ENCODE measurements around the gene KIAA1755.
"Not testable (repeated sequence)": the region's sequence is repeated elsewhere in the genome, so short reads cannot be mapped to it uniquely, and the experiment has no call there.

Gene KIAA1755

GRCh38 chr20:38255393-38255792 is 5.1 kb downstream of the KIAA1755 start:
- no peaks in the 10 kb centered on the region for H3K79me2 ChIP-seq (ENCODE audit: insufficient read depth, low read length)
- H3K9me3 ChIP-seq (ENCODE audit: insufficient read depth, low read length), result no peaks in the 10 kb centered on the region
- H3F3A ChIP-seq (ENCODE audit: insufficient read depth), result no peaks in the 10 kb centered on the region
- no peak overlapping the region for H3K4me2 ChIP-seq (ENCODE audit: low read depth, low read length, poor library complexity, severe bottlenecking)
- H3K9ac ChIP-seq (ENCODE audit: low read length), result no peak overlapping the region
- no peak overlapping the region for H2AFZ ChIP-seq (ENCODE audit: low read depth, low read length, severe bottlenecking)
- no peaks in the 10 kb centered on the region for H3K36me3 ChIP-seq (ENCODE audit: low read length)
- TF ChIP-seq EZH2phosphoT487 (conservative IDR thresholded peaks at IDR 0.05; ENCODE audit: low read length) (no peak), CTCF (IDR thresholded peaks at IDR 0.05; ENCODE audit: insufficient read depth, low read length, poor library complexity, severe bottlenecking) (no peak)
- no peak overlapping the region for H3K4me3 ChIP-seq (ENCODE audit: insufficient read depth, low read length, poor library complexity, severe bottlenecking)
- no peaks in the 10 kb centered on the region for H3K27me3 ChIP-seq (ENCODE audit: low read length)
- no peaks in the 10 kb centered on the region for H4K20me1 ChIP-seq (ENCODE audit: low read depth, low read length)
- H3K9me2 ChIP-seq (replicated peaks; ENCODE audit: insufficient read depth, low read length), result no peaks in the 10 kb centered on the region
- H3K27ac ChIP-seq (ENCODE audit: low read depth, low read length), result no peak overlapping the region

DNA sequence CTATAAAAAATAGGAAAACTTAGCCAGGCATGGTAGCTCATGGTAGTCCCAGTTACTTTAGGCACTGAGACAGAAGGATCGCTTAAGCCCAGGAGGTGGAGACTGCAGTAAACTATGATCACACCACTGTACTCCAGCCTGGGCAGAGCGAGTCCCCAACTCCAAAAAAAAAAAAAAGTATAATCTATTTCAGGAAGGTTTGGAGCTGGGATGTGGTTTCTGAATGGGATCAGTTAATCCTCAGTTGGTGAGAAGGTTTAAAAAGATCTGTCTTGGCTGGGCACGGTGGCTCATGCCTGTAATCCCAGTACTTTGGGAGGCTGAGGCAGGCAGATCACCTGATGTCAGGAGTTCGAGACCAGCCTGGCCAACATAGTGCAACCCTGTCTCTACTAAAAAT is 5.9 kb downstream of the KIAA1755 start:
- not testable (repeated sequence) for H3K79me2 ChIP-seq (ENCODE audit: insufficient read depth, low read length); H2AFZ ChIP-seq (ENCODE audit: low read depth, low read length, severe bottlenecking); H4K20me1 ChIP-seq (ENCODE audit: low read depth, low read length); H3K4me2 ChIP-seq (ENCODE audit: low read depth, low read length, poor library complexity, severe bottlenecking); H3K27me3 ChIP-seq (ENCODE audit: low read length); H3K27ac ChIP-seq (ENCODE audit: low read depth, low read length); H3K9ac ChIP-seq (ENCODE audit: low read length); H3K36me3 ChIP-seq (ENCODE audit: low read length); H3K9me2 ChIP-seq (replicated peaks; ENCODE audit: insufficient read depth, low read length); H3F3A ChIP-seq (ENCODE audit: insufficient read depth); H3K9me3 ChIP-seq (ENCODE audit: insufficient read depth, low read length); H3K4me3 ChIP-seq (ENCODE audit: insufficient read depth, low read length, poor library complexity, severe bottlenecking)

DNA sequence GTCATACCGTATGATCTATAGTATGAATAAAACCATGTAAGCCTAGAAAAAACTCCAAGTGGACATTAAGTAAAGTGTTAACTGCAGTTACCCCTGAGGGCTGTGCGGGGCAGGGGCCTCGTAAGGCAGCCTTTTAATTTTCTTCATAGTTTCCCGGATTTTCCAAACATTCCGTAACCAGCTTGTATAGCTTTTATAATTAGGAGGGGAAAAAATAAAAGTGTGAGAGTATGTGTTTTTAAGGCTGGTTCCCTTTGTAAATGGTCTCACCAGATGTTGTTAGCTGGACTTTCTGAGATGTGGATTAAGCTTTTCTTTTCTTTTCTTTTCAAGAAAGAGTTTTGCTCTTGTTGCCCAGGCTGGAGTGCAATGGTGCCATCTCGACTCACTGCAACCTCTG is 7.0 kb downstream of the KIAA1755 start:
- TF ChIP-seq EZH2phosphoT487 (conservative IDR thresholded peaks at IDR 0.05; ENCODE audit: low read length), result no peak
- TF ChIP-seq CTCF (IDR thresholded peaks at IDR 0.05; ENCODE audit: insufficient read depth, low read length, poor library complexity, severe bottlenecking), result no peak
- H4K20me1 ChIP-seq (ENCODE audit: low read depth, low read length), result no peaks in the 10 kb centered on the region
- no peak overlapping the region for H3K9ac ChIP-seq (ENCODE audit: low read length)
- no peaks in the 10 kb centered on the region for H3K9me3 ChIP-seq (ENCODE audit: insufficient read depth, low read length)
- no peaks in the 10 kb centered on the region for H3F3A ChIP-seq (ENCODE audit: insufficient read depth)
- no peaks in the 10 kb centered on the region for H3K9me2 ChIP-seq (replicated peaks; ENCODE audit: insufficient read depth, low read length)
- H2AFZ ChIP-seq (ENCODE audit: low read depth, low read length, severe bottlenecking), result no peak overlapping the region
- no peak overlapping the region for H3K27ac ChIP-seq (ENCODE audit: low read depth, low read length)
- no peaks in the 10 kb centered on the region for H3K79me2 ChIP-seq (ENCODE audit: insufficient read depth, low read length)
- no peaks in the 10 kb centered on the region for H3K27me3 ChIP-seq (ENCODE audit: low read length)
- no peak overlapping the region for H3K4me2 ChIP-seq (ENCODE audit: low read depth, low read length, poor library complexity, severe bottlenecking)
- no peaks in the 10 kb centered on the region for H3K36me3 ChIP-seq (ENCODE audit: low read length)
- no peak overlapping the region for H3K4me3 ChIP-seq (ENCODE audit: insufficient read depth, low read length, poor library complexity, severe bottlenecking)

DNA sequence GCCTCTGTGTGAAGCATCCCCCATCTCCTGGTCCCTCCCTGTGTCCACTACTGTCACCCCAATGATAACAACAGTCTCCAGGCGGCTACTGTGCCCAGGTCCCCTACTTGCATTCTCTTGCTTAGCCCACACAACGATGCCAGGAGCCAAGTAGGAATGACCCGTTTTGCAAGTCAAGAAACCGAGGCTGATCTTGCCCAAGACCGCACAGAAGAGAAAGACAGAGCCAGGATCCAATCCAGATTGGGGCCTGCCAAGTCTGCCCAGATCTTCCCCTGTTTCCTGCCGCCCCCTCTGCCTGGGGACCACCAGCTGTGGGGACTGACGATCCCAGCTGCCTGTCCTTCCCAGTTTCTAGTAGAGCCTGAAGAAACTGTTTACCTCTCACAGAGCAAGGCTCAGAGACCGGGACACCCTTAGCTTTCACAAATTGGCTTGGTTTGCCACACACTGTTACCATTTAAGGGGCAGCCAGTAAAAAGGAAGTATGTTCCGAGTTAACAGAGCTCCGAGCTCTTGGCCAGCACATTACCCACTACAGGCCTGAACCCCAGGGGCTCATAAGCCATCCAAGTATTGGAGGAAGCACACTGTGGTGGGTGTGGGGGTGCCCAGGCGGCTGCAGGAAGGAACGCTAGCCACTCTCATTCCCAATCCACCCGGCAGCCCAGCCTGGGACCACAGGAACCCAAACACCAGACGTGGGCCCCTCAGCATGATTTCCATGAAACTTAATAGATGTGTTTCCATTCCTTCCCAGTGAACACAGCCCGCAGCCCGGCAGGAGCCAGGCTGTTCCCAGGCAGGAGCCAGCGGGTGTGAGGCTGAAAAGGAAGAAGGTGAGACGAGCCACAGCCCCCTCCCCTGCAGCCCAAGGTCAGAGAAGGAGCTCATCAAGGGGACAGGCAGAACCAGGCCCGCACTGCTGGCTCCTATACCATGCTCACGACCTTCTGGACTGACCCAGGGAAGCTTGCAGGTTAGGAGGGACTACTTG is 7.9 kb downstream of the KIAA1755 start:
- TF ChIP-seq EZH2phosphoT487 (conservative IDR thresholded peaks at IDR 0.05; ENCODE audit: low read length) (no peak), CTCF (IDR thresholded peaks at IDR 0.05; ENCODE audit: insufficient read depth, low read length, poor library complexity, severe bottlenecking) (no peak)
- H3K4me2 ChIP-seq (ENCODE audit: low read depth, low read length, poor library complexity, severe bottlenecking), result no peak overlapping the region
- no peaks in the 10 kb centered on the region for H4K20me1 ChIP-seq (ENCODE audit: low read depth, low read length)
- no peaks in the 10 kb centered on the region for H3K9me2 ChIP-seq (replicated peaks; ENCODE audit: insufficient read depth, low read length)
- H3K27ac ChIP-seq (ENCODE audit: low read depth, low read length), result no peak overlapping the region
- no peaks in the 10 kb centered on the region for H3K9me3 ChIP-seq (ENCODE audit: insufficient read depth, low read length)
- no peak overlapping the region for H3K4me3 ChIP-seq (ENCODE audit: insufficient read depth, low read length, poor library complexity, severe bottlenecking)
- H3F3A ChIP-seq (ENCODE audit: insufficient read depth), result no peaks in the 10 kb centered on the region
- H3K36me3 ChIP-seq (ENCODE audit: low read length), result no peaks in the 10 kb centered on the region
- H3K27me3 ChIP-seq (ENCODE audit: low read length), result no peaks in the 10 kb centered on the region
- no peaks in the 10 kb centered on the region for H3K79me2 ChIP-seq (ENCODE audit: insufficient read depth, low read length)
- no peak overlapping the region for H2AFZ ChIP-seq (ENCODE audit: low read depth, low read length, severe bottlenecking)
- H3K9ac ChIP-seq (ENCODE audit: low read length), result no peak overlapping the region

GRCh38 chr20:38251441-38251840 is 9.1 kb downstream of the KIAA1755 start:
- not testable (repeated sequence) for H3K27ac ChIP-seq (ENCODE audit: low read depth, low read length); H3K27me3 ChIP-seq (ENCODE audit: low read length); H3K36me3 ChIP-seq (ENCODE audit: low read length); H3F3A ChIP-seq (ENCODE audit: insufficient read depth); H3K4me3 ChIP-seq (ENCODE audit: insufficient read depth, low read length, poor library complexity, severe bottlenecking); H4K20me1 ChIP-seq (ENCODE audit: low read depth, low read length); H3K79me2 ChIP-seq (ENCODE audit: insufficient read depth, low read length); H3K9me2 ChIP-seq (replicated peaks; ENCODE audit: insufficient read depth, low read length); H2AFZ ChIP-seq (ENCODE audit: low read depth, low read length, severe bottlenecking); H3K9me3 ChIP-seq (ENCODE audit: insufficient read depth, low read length); H3K9ac ChIP-seq (ENCODE audit: low read length); H3K4me2 ChIP-seq (ENCODE audit: low read depth, low read length, poor library complexity, severe bottlenecking)

Measured in SU-DHL-6 (cell line).